ENCODE data around the gene TEK.

TEK gene

GRCh38 chr9:27204578-27204977 is 95.6 kb downstream of the TEK start:
- TF ChIP-seq ZNF664 (tag by site-specific recombination; IDR thresholded peaks at IDR 0.05) (no peak), ZBTB17 (tag by site-specific recombination; IDR thresholded peaks at IDR 0.05) (no peak), ZBTB21 (tag by site-specific recombination; IDR thresholded peaks at IDR 0.05) (no peak), ZNF169 (tag by site-specific recombination; IDR thresholded peaks at IDR 0.05) (no peak), ZBTB49 (tag by site-specific recombination; IDR thresholded peaks at IDR 0.05; ENCODE audit: low read depth) (no peak), ZSCAN30 (tag by site-specific recombination; IDR thresholded peaks at IDR 0.05) (no peak), ZNF140 (tag by site-specific recombination; IDR thresholded peaks at IDR 0.05) (no peak), ZNF132 (tag by site-specific recombination; IDR thresholded peaks at IDR 0.05; ENCODE audit: borderline replicate concordance) (no peak), CTCF (tag by site-specific recombination; IDR thresholded peaks at IDR 0.05) (no peak), OVOL3 (tag by site-specific recombination; IDR thresholded peaks at IDR 0.05) (no peak), ZNF639 (tag by site-specific recombination; IDR thresholded peaks at IDR 0.05) (no peak)
- TF ChIP-seq, protein P1, sequence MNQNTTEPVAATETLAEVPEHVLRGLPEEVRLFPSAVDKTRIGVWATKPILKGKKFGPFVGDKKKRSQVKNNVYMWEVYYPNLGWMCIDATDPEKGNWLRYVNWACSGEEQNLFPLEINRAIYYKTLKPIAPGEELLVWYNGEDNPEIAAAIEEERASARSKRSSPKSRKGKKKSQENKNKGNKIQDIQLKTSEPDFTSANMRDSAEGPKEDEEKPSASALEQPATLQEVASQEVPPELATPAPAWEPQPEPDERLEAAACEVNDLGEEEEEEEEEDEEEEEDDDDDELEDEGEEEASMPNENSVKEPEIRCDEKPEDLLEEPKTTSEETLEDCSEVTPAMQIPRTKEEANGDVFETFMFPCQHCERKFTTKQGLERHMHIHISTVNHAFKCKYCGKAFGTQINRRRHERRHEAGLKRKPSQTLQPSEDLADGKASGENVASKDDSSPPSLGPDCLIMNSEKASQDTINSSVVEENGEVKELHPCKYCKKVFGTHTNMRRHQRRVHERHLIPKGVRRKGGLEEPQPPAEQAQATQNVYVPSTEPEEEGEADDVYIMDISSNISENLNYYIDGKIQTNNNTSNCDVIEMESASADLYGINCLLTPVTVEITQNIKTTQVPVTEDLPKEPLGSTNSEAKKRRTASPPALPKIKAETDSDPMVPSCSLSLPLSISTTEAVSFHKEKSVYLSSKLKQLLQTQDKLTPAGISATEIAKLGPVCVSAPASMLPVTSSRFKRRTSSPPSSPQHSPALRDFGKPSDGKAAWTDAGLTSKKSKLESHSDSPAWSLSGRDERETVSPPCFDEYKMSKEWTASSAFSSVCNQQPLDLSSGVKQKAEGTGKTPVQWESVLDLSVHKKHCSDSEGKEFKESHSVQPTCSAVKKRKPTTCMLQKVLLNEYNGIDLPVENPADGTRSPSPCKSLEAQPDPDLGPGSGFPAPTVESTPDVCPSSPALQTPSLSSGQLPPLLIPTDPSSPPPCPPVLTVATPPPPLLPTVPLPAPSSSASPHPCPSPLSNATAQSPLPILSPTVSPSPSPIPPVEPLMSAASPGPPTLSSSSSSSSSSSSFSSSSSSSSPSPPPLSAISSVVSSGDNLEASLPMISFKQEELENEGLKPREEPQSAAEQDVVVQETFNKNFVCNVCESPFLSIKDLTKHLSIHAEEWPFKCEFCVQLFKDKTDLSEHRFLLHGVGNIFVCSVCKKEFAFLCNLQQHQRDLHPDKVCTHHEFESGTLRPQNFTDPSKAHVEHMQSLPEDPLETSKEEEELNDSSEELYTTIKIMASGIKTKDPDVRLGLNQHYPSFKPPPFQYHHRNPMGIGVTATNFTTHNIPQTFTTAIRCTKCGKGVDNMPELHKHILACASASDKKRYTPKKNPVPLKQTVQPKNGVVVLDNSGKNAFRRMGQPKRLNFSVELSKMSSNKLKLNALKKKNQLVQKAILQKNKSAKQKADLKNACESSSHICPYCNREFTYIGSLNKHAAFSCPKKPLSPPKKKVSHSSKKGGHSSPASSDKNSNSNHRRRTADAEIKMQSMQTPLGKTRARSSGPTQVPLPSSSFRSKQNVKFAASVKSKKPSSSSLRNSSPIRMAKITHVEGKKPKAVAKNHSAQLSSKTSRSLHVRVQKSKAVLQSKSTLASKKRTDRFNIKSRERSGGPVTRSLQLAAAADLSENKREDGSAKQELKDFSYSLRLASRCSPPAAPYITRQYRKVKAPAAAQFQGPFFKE (tag by site-specific recombination; IDR thresholded peaks at IDR 0.05; ENCODE audit: borderline replicate concordance) = no peak
- TF ChIP-seq, protein P2, sequence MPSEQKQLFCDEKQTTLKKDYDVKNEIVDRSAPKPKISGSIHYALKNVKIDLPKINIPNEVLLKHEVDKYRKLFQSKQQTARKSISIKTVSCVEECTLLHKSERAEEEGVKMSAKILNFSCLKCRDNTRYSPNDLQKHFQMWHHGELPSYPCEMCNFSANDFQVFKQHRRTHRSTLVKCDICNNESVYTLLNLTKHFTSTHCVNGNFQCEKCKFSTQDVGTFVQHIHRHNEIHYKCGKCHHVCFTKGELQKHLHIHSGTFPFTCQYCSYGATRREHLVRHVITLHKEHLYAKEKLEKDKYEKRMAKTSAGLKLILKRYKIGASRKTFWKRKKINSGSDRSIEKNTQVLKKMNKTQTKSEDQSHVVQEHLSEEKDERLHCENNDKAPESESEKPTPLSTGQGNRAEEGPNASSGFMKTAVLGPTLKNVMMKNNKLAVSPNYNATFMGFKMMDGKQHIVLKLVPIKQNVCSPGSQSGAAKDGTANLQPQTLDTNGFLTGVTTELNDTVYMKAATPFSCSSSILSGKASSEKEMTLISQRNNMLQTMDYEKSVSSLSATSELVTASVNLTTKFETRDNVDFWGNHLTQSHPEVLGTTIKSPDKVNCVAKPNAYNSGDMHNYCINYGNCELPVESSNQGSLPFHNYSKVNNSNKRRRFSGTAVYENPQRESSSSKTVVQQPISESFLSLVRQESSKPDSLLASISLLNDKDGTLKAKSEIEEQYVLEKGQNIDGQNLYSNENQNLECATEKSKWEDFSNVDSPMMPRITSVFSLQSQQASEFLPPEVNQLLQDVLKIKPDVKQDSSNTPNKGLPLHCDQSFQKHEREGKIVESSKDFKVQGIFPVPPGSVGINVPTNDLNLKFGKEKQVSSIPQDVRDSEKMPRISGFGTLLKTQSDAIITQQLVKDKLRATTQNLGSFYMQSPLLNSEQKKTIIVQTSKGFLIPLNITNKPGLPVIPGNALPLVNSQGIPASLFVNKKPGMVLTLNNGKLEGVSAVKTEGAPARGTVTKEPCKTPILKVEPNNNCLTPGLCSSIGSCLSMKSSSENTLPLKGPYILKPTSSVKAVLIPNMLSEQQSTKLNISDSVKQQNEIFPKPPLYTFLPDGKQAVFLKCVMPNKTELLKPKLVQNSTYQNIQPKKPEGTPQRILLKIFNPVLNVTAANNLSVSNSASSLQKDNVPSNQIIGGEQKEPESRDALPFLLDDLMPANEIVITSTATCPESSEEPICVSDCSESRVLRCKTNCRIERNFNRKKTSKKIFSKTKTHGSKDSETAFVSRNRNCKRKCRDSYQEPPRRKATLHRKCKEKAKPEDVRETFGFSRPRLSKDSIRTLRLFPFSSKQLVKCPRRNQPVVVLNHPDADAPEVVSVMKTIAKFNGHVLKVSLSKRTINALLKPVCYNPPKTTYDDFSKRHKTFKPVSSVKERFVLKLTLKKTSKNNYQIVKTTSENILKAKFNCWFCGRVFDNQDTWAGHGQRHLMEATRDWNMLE (tag by site-specific recombination; conservative IDR thresholded peaks at IDR 0.05; ENCODE audit: low read depth) = no peak
- TF ChIP-seq, protein P3, sequence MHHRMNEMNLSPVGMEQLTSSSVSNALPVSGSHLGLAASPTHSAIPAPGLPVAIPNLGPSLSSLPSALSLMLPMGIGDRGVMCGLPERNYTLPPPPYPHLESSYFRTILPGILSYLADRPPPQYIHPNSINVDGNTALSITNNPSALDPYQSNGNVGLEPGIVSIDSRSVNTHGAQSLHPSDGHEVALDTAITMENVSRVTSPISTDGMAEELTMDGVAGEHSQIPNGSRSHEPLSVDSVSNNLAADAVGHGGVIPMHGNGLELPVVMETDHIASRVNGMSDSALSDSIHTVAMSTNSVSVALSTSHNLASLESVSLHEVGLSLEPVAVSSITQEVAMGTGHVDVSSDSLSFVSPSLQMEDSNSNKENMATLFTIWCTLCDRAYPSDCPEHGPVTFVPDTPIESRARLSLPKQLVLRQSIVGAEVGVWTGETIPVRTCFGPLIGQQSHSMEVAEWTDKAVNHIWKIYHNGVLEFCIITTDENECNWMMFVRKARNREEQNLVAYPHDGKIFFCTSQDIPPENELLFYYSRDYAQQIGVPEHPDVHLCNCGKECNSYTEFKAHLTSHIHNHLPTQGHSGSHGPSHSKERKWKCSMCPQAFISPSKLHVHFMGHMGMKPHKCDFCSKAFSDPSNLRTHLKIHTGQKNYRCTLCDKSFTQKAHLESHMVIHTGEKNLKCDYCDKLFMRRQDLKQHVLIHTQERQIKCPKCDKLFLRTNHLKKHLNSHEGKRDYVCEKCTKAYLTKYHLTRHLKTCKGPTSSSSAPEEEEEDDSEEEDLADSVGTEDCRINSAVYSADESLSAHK (tag by site-specific recombination; IDR thresholded peaks at IDR 0.05) = no peak
- POLR2A ChIA-PET = no interaction called here
- Histone ChIP-seq H3K27ac (ENCODE audit: extremely low read depth, low read depth, low read length) (no peak overlapping the region), H3K4me1 (ENCODE audit: control insufficient read depth, insufficient read depth, low read length) (no peaks in the 10 kb centered on the region), H3K9me3 (ENCODE audit: control insufficient read depth, insufficient read depth, low read depth, low read length) (no peaks in the 10 kb centered on the region), H3K4me3 (ENCODE audit: low read depth, low read length) (no peak overlapping the region), H3K36me3 (ENCODE audit: control insufficient read depth in 2 of 2, insufficient read depth in 1 of 2, low read length in 2 of 2) (no peaks in the 10 kb centered on the region)
- CTCF ChIA-PET = no interaction called here

Data from HEK293 (cell line).